GM21529 (cell line): ENCODE results near the gene DNAAF1.
"Not testable (repeated sequence)": the region's sequence is repeated elsewhere in the genome, so short reads cannot be mapped to it uniquely, and the experiment has no call there.

Experiments used
- ATAC-seq: cut with Tn5 transposase; IDR thresholded peaks from one replicate; pipeline ENCODE4 v1.9.1; 2021; ENCODE audit not compliant: unreplicated experiment

DNAAF1 gene

DNA sequence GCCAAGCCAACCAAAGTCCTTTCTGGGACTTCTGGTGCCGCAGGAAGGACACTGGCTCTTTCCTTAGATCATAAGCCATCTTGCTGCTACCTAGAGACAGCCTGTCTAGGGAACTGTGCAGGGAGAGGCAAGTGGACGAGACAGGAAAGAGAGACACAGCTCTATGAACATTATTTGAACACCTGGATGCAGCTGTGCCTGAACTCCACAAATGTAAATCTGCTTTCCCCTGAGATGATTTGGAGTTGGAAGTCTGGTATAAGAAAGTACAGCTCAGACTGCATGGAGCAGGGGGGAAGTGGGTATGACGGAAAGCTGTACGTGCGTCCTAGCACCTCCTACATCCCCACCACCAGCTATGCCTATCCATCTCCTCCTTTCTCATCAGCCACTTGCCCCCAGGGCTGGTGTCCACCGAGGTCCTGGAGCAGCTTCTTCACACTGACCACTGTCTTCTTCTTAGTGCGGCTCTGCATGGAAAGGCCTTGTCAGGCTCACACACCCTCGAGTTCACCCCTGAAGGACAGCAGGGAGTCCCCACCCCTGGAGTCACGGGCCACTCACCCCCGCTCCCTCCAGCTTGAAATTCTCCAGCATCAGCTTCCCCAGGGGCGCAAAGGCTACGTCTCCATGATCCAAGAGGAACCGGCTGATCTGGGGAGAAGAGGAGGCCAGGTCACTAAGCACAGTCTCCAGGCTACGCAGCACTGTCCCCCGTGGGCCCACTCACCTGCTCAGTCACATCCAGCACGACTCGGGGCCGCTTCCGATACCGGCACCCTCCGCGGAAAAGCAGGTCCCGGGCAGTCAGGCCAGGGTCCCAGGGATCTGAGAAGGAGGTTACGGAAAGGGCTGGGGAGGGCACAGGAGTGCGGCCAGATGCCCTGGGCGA, 37.8 kb downstream of the DNAAF1 start:
- ATAC-seq: no peak

DNA sequence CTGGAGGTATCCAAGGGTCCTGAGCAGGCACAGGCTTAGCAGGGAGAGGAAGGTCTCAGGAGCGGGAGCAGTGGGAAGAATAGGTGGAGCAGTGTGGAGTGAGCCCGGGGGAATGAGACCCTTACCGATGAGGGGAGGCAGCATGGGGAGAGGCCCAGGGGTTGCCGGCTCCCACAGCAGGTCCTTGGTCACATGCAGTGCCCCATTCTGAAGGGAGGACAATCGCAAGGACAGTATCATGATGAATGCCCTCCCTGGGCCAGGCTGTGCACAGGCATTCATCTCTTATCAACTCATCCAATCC, 38.4 kb downstream of the DNAAF1 start:
- ATAC-seq: no peak

DNA sequence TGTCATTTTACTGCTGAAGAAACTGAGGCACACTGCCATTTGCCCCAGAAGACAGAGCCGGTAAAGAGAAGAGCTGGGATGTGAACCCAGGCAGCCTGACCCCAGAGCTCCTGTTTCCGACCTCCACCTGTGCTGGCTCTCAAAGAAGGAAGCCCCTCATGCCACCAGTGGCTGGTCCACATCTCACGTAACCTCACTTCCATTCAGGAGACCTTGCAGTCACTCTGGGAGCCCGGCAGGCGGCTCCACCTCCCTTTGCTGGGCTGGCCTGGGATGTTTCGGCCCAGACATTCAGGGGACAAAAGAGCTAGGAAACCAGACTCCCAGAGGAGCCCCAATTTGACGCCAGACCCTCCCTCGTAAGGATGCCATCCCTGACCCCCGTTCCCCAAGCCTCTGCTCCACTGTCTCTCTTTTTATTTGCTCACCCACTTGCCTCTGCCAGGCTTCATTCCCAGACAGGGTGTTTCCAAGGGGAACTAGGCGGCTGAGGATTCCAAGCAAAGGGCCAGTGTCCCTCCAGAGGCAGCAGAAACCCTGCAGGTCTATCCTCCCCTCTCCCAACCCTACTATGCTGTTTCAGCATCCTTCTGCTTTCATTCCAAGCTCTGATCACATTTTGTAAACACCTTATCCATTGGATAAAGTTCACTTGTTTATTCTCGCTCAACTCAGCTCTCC, 38.9 kb downstream of the DNAAF1 start:
- no peak for ATAC-seq

DNA sequence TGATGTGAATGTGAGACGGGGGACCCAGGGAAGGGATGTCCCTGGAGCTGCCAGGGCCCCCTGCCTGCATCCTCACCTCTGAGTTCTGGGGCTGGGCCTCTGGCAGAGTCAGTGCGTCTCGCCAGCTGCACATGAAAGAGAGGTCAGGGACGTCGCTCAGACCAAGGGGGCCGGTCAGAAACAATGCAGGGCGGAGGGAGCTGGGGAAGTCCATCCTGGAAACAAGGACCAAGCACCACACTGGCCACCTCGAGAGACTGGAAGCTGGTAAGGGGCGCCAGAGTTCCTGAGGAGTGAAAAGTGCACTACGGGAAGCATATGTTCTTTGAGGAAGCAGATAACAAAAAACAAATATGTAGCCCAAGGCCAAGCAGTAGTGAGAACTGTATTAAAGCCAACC, 39.7 kb downstream of the DNAAF1 start:
- ATAC-seq: no peak

DNA sequence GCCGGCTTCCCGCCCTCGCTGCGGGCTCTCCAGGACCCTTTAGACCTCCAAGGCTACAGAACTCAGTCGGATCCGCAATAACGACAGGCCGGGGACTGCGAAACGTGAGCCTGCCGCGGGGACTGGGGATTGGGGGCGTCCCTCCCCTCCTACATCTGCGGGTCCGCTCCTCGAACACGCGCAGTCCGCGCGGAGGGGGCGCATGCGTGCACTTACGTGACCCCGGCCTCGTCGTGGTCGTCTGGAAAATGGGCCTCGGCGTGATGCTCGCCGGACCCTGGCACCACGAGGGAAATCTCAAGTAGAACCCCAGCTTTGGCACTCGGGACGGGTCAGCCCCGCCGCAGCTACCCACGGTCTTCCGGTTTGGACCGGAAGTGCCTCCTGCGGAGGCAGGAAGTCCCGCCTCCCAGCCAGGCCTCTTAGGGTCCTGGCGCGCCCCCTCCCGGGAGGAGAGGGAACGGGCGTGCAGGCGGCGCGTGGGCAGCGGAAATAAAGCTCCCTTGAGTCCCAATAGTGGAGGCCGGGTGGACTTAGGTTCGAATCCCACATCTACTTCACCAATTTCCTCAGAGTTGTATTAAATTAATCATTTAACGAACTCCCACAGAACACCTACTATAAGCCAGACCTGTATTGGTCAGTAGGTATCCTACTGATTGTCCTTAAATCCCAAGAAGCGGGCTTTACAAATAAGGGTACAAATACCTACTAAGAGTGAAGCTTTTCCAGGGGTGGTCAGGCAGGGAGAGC, 41.8 kb downstream of the DNAAF1 start, which contains the start of gene TAF1C:
TSS of gene TAF1C (minus strand) at position 373 of the 753 bp plus-strand sequence. CDS start 2,069 bp downstream, outside the sequence.
- ATAC-seq: peak; percentile 95

DNA sequence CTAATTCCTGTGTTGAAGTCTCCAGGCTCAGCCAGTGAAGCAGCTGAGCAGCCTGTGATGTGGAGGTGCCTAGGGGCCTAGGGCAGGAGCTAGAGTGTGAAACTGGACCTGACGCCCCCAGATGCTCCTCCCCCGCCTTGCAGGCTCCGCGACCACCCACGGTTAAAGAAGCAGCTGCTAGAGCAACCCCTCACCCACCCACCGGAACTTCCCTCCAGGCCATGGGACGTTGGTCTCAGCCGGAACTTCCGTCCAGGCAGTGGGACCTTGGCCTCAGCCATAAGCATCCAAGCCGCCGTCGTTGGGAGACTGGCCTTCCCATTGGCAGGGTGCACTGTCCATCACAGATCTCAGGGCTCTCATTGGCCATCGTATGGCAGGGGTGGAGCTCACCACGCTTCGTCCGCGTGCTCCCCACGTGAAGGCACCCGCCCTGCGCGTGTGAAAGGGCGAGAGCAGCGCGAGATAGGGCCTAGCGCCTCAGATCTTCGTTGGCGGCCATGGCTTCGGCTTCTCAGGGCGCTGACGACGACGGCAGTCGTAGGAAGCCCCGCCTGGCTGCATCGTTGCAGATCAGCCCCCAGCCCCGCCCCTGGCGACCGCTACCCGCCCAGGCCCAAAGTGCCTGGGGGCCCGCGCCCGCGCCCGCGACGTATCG, 45.8 kb downstream of the DNAAF1 start, which contains the start of gene ADAD2:
TSS of gene ADAD2 (plus strand) at position 427 of the 658 bp plus-strand sequence. CDS start at position 501, 74 bp downstream.
- ATAC-seq: no peak

DNA sequence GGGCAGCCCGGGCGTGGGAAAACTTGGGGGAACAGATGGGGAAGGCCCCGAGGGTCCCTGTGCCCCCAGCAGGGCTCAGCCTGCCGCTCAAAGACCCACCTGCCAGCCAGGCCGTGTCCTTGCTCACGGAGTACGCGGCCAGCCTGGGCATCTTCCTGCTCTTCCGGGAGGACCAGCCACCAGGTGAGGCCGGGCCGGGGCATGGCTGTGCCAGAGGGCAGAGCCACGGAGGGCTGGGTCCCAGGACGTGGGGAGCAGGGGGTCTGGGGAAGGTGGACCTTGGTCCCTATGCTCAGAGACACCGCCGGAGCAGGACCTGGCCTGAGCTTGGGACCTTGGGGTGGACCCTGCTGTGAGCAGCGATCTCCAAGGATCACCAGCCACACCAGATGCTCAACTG, 46.4 kb downstream of the DNAAF1 start:
- no peak for ATAC-seq

DNA sequence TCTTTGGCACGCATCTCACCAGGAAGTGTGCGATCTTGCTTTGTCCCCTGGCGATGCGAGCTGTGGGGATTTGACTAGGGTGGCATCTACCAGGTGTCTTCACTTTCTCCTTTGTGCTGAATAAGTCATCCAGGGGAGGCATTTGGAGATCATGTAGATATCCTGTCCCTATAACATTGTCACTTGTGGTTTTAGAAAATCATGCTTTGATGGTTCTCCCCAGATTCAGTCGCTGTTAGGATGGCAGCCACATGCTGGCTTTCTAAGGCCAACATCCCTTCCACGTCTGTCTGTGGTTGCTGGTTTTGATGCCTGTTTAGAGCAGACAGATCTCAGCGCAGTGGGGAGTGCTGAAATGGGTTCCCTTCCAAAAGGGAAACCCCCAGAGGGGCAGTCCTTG, 48.4 kb downstream of the DNAAF1 start:
- no peak for ATAC-seq

DNA sequence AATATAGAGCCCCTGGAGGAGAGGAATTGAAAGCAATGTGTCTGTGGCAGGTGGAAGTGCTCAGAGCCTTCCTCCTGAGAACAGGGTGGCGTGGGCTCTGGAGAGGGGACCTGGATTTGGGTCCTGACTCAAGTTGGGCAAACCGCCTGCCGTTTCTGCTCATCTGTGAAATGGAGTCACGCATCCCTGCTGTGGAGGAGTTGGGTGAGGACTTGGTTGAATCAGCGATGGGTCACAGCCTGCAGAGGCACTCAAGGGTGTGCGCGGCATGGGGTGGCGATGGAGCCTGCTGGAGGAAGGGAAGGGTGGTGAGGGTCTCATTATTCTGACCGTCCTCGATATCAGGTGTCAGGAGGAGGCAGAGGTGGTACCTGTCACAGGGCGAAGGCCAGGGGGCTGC, 48.9 kb downstream of the DNAAF1 start:
- ATAC-seq: no peak

DNA sequence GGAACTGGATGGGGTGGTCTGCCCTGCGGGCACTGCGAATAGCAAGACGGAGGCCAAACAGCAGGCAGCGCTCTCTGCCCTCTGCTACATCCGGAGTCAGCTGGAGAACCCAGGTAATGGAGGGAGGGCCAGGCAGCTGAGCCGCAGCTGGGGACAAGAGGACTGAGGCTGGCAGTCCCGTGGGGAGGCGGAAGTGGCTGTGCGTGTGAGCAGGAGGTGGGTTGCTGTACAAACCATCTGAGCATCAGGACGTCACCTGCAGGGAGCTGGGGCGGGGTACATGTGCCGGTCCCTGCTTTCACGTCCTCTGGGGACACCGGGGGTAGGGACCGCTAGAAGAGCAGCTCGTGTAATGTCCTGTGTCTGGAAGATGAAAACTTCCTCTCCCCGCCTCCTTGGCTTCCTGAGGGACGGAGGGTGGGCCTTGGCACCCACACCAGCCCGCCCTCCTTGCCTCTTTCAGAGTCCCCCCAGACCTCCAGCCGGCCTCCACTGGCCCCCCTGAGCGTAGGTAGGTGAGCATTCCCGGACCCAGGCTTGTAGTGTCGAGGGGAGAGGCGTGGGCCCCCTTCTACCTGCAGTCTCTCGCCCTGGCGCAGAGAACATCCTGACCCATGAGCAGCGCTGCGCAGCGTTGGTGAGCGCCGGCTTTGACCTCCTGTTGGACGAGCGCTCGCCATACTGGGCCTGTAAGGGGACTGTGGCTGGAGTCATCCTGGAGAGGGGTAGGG, 49.5 kb downstream of the DNAAF1 start:
- no peak for ATAC-seq

DNA sequence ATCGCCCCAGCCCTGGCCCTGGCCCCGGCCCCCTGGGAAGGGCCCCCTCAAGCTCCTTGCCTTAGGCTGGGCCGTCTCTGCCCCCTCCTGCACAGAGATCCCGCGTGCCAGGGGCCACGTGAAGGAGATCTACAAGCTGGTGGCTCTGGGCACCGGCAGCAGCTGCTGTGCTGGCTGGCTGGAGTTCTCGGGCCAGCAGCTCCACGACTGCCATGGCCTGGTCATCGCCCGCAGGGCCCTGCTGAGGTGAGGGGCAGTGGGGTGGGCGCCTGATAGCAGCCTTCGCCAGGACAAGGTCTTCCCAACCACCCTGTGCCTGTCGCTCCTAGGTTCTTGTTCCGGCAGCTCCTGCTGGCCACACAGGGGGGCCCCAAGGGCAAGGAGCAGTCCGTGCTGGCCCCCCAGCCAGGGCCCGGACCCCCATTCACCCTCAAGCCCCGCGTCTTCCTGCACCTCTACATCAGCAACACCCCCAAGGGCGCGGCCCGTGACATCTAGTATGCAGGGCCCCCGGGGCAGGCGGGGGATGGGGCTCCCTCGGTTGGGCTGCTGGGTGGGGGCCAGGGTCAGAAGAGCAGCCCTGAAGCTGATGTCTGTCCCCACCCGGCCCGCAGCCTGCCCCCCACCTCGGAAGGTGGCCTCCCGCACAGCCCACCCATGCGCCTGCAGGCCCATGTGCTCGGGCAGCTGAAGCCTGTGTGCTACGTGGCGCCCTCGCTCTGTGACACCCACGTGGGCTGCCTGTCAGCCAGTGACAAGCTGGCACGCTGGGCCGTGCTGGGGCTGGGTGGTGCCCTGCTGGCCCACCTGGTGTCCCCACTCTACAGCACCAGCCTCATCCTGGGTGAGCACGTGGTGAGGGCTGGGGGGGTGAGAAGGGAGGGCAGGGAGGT, 50.3 kb downstream of the DNAAF1 start:
- ATAC-seq: no peak

DNA sequence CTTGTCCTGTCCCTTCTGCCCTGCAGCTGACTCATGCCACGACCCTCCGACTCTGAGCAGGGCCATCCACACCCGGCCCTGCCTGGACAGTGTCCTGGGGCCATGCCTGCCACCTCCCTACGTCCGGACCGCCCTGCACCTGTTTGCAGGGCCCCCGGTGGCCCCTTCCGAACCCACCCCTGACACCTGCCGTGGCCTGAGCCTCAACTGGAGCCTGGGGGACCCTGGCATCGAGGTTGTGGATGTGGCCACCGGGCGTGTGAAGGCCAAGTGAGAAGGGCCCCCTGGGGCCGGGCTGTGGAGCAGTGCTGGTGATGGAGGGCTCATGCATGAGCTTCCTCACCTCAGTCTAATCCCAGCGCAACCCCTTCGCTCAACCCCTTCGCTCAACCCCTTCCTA, 51.0 kb downstream of the DNAAF1 start:
- no peak for ATAC-seq

DNA sequence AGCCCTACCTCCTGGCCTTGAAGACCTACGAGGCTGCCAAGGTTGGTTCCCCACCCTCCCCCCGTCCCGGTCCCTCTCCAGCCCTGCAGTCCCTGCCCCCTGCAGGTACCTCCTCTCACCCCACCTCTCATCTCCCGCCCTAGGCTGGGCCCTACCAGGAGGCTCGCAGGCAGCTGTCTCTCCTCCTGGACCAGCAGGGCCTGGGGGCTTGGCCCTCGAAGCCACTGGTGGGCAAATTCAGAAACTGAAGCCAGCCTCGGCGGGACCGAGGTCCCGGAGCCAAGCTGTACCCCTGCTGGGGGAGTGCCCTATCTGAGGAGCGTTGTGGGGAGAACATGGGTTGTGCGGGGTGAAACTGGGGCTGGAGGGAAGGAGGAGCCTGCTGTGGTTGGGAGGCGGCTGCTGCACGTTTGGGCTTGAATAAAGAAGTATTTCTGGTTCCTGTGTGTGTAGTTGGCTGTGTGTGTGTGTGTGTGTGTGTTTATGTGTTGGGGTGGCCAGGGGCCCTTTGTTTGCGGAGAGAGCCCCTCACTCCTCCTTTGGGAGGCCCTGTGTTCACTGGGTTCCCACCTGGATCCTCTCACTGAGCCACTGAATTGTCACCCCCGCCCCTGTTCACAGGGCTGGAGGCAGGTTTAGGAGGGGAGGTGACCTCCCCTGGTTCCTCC, 51.8 kb downstream of the DNAAF1 start:
- no peak for ATAC-seq

DNA sequence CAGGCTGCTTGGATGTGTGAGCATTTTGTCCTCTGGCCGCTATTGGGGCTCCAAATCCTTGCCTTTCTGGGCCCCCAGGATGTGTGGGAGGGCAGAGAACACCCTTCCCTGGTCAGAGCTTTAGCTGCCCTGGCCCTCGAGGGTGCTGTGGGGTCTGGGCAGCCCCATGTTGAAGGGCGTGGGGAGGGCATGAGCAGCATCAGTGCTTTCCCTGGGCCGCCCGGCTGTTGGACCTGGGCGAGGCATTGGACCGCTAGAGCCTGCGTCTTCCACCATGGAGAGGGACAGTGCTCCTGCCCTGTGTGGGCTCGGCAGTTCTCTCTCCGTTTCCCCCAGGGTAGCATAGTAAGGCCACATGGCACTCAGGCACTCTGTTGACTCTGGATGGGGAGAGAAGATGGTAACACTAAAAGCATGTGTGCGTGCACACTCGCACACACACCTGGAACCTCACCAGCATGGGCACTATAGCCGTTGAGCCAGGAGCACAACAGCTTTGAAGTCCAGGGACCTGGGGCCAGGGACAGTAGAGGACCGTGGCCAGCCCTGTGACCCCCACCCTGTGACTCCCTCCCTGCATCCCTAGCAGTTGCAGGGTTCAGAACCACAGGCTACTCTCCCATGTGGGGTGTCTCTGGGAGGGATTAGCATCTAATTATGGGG, 52.5 kb downstream of the DNAAF1 start:
- ATAC-seq: no peak

DNA sequence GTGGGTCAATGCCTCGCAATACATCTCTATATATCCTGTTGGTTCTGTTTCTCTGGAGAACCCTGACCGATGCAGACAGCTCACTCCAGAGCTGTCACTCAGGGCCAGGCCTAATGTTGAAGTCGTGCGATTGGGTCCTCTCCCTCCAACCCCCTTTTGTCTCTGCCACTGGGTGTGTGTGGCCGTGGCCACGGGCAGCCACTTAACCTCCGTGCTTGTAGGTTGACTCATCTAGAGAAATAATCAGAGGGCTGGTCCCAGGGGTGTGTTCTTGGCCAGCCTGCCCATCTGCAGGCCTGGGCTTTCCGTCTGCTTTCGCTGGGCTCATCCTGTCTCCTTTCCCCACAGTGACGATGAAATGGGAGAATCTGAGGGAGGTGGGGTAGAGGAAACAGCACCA, 53.3 kb downstream of the DNAAF1 start:
- no peak for ATAC-seq

DNA sequence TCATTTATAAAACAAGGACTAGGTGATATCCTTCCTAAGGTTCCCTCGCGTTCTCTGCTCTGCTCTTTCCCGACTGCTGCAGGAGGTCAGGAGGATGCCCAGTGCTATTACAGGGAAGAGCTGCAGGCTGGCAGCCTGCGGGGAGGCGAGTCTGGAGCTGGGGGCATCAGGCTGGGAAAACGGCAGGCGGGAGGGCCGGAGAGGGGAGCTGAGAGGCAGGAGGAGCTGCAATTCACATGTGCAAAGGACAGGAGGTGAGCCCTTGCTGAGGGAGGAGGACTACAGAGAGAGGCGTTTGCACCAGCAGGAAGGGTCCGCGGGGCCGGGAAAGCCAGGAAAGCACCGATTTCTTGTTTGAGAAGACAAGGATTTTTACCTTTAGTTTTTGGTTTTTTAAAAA, 54.0 kb downstream of the DNAAF1 start:
- no peak for ATAC-seq

DNA sequence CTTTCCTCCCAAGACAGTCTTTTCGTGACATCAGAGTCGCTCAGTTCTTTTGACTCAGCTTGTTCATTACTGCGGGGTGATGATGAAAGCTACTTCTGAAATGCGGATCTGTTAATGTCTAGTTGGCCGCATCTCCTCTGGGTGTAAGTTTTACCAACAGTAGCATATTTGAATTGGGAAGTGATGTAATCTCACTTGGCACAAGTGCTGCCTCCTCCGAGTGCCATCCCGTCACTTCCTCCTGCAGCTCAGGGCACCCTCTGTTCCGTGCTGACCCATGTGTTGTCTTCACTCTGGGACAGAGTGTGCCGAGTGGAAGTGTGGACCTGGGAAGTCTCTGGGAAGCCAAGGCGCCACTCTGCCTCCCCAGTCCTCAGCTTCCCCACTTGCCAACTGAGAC, 54.8 kb downstream of the DNAAF1 start:
- no peak for ATAC-seq

DNA sequence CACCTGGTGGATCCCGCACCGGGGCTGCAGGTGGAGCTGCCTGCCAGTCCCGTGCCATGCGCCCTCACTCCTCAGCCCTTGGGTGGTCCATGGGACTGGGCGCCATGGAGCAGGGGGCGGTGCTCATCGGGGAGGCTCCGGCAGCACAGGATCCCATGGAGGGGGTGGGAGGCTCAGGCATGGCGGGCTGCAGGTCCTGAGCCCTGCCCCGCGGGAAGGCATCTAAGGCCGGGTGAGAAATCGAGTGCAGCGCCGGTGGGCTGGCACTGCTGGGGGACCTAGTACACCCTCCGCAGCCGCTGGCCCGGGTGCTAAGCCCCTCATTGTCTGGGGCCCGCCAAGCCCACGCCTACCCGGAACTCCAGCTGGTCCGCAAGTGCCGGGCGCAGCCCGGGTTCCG, 59.4 kb downstream of the DNAAF1 start:
- ATAC-seq: not testable (repeated sequence)
